ENCODE data around the gene CAMKK1.
A peak's percentile ranks its signal among the peaks of the same experiment; 100 is the strongest.

DNA sequence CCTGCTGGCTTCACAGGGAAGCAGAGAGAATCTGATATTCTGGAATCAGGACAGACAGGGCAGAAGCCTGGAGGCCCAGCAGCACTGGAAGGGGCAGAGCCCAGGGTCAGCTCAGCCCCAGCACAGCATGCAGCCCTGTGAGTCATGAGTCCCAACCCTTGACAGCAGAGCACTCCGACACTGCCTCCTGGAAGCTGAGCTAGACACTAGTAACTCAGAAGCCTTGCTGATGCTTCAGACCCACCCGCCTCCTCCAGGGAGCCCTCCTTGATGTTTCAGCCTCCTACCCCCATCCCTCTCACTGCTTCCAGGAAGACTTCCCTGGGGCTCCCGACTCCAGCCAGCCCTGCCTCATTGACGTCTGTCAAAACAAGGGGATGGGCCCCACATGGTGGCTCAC lies 6.9 kb downstream of the CAMKK1 start:
- TF ChIP-seq JUND (IDR thresholded peaks at IDR 0.05; ENCODE audit: borderline replicate concordance, low read depth, low read length) = no peak
- no peak for TF ChIP-seq JUND (tag; IDR thresholded peaks at IDR 0.05; ENCODE audit: borderline replicate concordance, low read depth, low read length)
- TF ChIP-seq ZFP36 (IDR thresholded peaks at IDR 0.05; ENCODE audit: low read depth, low read length, partially characterized antibody) = peak; percentile 95
- TF ChIP-seq CTCF (IDR thresholded peaks at IDR 0.05 in 2 of 3, conservative IDR thresholded peaks at IDR 0.05 in 1 of 3; ENCODE audit: insufficient read depth in 2 of 3, low read depth in 1 of 3, low read length in 3 of 3) = no peak
